SJSA1 (cell line): Measurements from ENCODE around the gene RAB40C. TPM values are rescaled to one million over a fixed set of nuclear protein-coding genes. Genes with fewer than 3 reads are reported as not detected.
A peak's percentile ranks its signal among the peaks of the same experiment; 100 is the strongest.

Experiments used
- DNase-seq, 2 experiments: peaks; one replicate each; pipeline ENCODE4 v3.0.0-alpha.2; 2015 to 2020; ENCODE audit warnings: low spot score in 2 of 2, low read depth in 1 of 2
- H3K27ac ChIP-seq: fragments of 250-450 bp; sonication (Bioruptor Pico); 2 replicates; pipeline ENCODE4 v1.5.1; 2020; ENCODE audit warnings: mild to moderate bottlenecking, moderate library complexity
- H3K27me3 ChIP-seq: fragments of 250-450 bp; sonication (Bioruptor Pico); replicated peaks from 2 replicates; pipeline ENCODE4 v1.5.1; 2020; ENCODE audit warnings: mild to moderate bottlenecking, moderate library complexity
- H3K36me3 ChIP-seq: fragments of 250-450 bp; sonication (Bioruptor Pico); 2 replicates; pipeline ENCODE4 v1.5.1; 2020; ENCODE audit warnings: mild to moderate bottlenecking
- H3K4me1 ChIP-seq: fragments of 250-450 bp; sonication (Bioruptor Pico); replicated peaks from 2 replicates; pipeline ENCODE4 v1.6.1; 2021; ENCODE audit warnings: mild to moderate bottlenecking
- H3K4me3 ChIP-seq: fragments of 250-450 bp; sonication (Bioruptor Pico); 2 replicates; pipeline ENCODE4 v1.5.1; 2020; ENCODE audit warnings: mild to moderate bottlenecking
- H3K9me3 ChIP-seq: fragments of 250-450 bp; sonication (Bioruptor Pico); replicated peaks from 2 replicates; pipeline ENCODE4 v1.5.1; 2020; ENCODE audit warnings: mild to moderate bottlenecking
- total RNA-seq: library from RNA; depleted of rRNA; stranded (reverse); fragments of >200 nt; shearing (Covaris generic); gene quantifications from 2 replicates; pipeline ENCODE4 v1.2.3, GENCODE V29; 2014

The RAB40C gene
- total RNA-seq, 1 experiment from 2014 or later, result 17.8 TPM

- no peaks in the 10 kb centered on the region for H3K9me3 ChIP-seq
- H3K27ac ChIP-seq, result no peak overlapping the region
- H3K36me3 ChIP-seq, result peaks cover 22% of the 10 kb centered on the region
- no peak overlapping the region for H3K4me3 ChIP-seq
- peaks cover 26% of the 10 kb centered on the region for H3K4me1 ChIP-seq
- no peak for DNase-seq
- H3K27me3 ChIP-seq, result peaks cover 7% of the 10 kb centered on the region
These were observed 57.5 kb downstream of the RAB40C start for GRCh38 chr16:647173-647902.

GRCh38 chr16:648071-648780 lies 58.4 kb downstream of the RAB40C start:
- DNase-seq, result peak in 1 of 2 experiments; percentile 32
- Histone ChIP-seq H3K27ac (peak overlapping the region; percentile 75), H3K4me1 (peaks cover 25% of the 10 kb centered on the region), H3K4me3 (peak overlapping the region; percentile 81), H3K27me3 (peaks cover 4% of the 10 kb centered on the region), H3K9me3 (no peaks in the 10 kb centered on the region), H3K36me3 (peaks cover 30% of the 10 kb centered on the region)

- Histone ChIP-seq H3K36me3 (peaks cover 37% of the 10 kb centered on the region), H3K27ac (peak within 1 kb of the TSS; percentile 75), H3K9me3 (no peaks in the 10 kb centered on the region), H3K4me3 (peak within 1 kb of the TSS; percentile 81), H3K27me3 (peaks cover 4% of the 10 kb centered on the region), H3K4me1 (peaks cover 25% of the 10 kb centered on the region)
- peak; percentile 85 to 92 for DNase-seq
These were observed 59.1 kb downstream of the RAB40C start, which contains the start of gene WDR90 for GRCh38 chr16:648781-649589. WDR90 (plus strand) TSS chr16:649365; CDS start chr16:649417, 52 bp downstream.

GRCh38 chr16:649631-650030 lies 59.8 kb downstream of the RAB40C start:
- peaks cover 4% of the 10 kb centered on the region for H3K27me3 ChIP-seq
- H3K36me3 ChIP-seq, result peaks cover 38% of the 10 kb centered on the region
- H3K27ac ChIP-seq, result peak overlapping the region; percentile 75
- peak overlapping the region; percentile 81 for H3K4me3 ChIP-seq
- DNase-seq, result no peak
- H3K9me3 ChIP-seq, result no peaks in the 10 kb centered on the region
- peaks cover 25% of the 10 kb centered on the region for H3K4me1 ChIP-seq

- no peak overlapping the region for H3K27ac ChIP-seq
- no peaks in the 10 kb centered on the region for H3K27me3 ChIP-seq
- H3K4me1 ChIP-seq, result peaks cover 25% of the 10 kb centered on the region
- no peak for DNase-seq
- peaks cover 57% of the 10 kb centered on the region for H3K36me3 ChIP-seq
- no peaks in the 10 kb centered on the region for H3K9me3 ChIP-seq
- no peak overlapping the region for H3K4me3 ChIP-seq
These were observed 62.0 kb downstream of the RAB40C start for GRCh38 chr16:651844-652243.

- DNase-seq, result no peak
- Histone ChIP-seq H3K27me3 (no peaks in the 10 kb centered on the region), H3K4me3 (no peak overlapping the region), H3K4me1 (peaks cover 25% of the 10 kb centered on the region), H3K27ac (no peak overlapping the region), H3K36me3 (peaks cover 66% of the 10 kb centered on the region), H3K9me3 (no peaks in the 10 kb centered on the region)
These were observed 62.8 kb downstream of the RAB40C start for GRCh38 chr16:652454-653305.

GRCh38 chr16:654034-654433 lies 64.2 kb downstream of the RAB40C start:
- Histone ChIP-seq H3K4me1 (peaks cover 12% of the 10 kb centered on the region), H3K4me3 (no peak overlapping the region), H3K27ac (no peak overlapping the region), H3K27me3 (no peaks in the 10 kb centered on the region), H3K9me3 (no peaks in the 10 kb centered on the region), H3K36me3 (peaks cover 73% of the 10 kb centered on the region)
- DNase-seq, result no peak

GRCh38 chr16:657487-657886 lies 67.6 kb downstream of the RAB40C start:
- H3K27ac ChIP-seq, result no peak overlapping the region
- H3K27me3 ChIP-seq, result no peaks in the 10 kb centered on the region
- H3K9me3 ChIP-seq, result no peaks in the 10 kb centered on the region
- peaks cover 70% of the 10 kb centered on the region for H3K36me3 ChIP-seq
- DNase-seq, result no peak
- no peak overlapping the region for H3K4me3 ChIP-seq
- no peaks in the 10 kb centered on the region for H3K4me1 ChIP-seq

- Histone ChIP-seq H3K9me3 (no peaks in the 10 kb centered on the region), H3K36me3 (peaks cover 59% of the 10 kb centered on the region), H3K4me1 (no peaks in the 10 kb centered on the region), H3K4me3 (no peak overlapping the region), H3K27ac (no peak overlapping the region), H3K27me3 (no peaks in the 10 kb centered on the region)
- no peak for DNase-seq
These were observed 69.1 kb downstream of the RAB40C start for GRCh38 chr16:658679-659571.

GRCh38 chr16:659618-660017 lies 69.8 kb downstream of the RAB40C start:
- no peaks in the 10 kb centered on the region for H3K4me1 ChIP-seq
- H3K36me3 ChIP-seq, result peaks cover 58% of the 10 kb centered on the region
- H3K9me3 ChIP-seq, result no peaks in the 10 kb centered on the region
- no peaks in the 10 kb centered on the region for H3K27me3 ChIP-seq
- no peak overlapping the region for H3K4me3 ChIP-seq
- no peak for DNase-seq
- H3K27ac ChIP-seq, result no peak overlapping the region

- no peak overlapping the region for H3K27ac ChIP-seq
- no peaks in the 10 kb centered on the region for H3K9me3 ChIP-seq
- no peaks in the 10 kb centered on the region for H3K27me3 ChIP-seq
These were observed 70.2 kb downstream of the RAB40C start for GRCh38 chr16:660132-660458.

GRCh38 chr16:660459-661183 lies 70.8 kb downstream of the RAB40C start:
- H3K36me3 ChIP-seq, result peaks cover 48% of the 10 kb centered on the region

More at GRCh38 chr16:660132-660458, 70.2 kb downstream of the RAB40C start:
- Histone ChIP-seq H3K4me1 (no peaks in the 10 kb centered on the region), H3K4me3 (no peak overlapping the region), H3K36me3 (peaks cover 53% of the 10 kb centered on the region)
- no peak for DNase-seq

More at GRCh38 chr16:660459-661183, 70.8 kb downstream of the RAB40C start:
- H3K27ac ChIP-seq, result no peak overlapping the region
- H3K4me3 ChIP-seq, result no peak overlapping the region
- H3K4me1 ChIP-seq, result no peaks in the 10 kb centered on the region
- no peaks in the 10 kb centered on the region for H3K27me3 ChIP-seq
- DNase-seq, result no peak
- H3K9me3 ChIP-seq, result no peaks in the 10 kb centered on the region
